Measurements from ENCODE around the gene SLC2A4.
"Not testable (repeated sequence)": the region's sequence is repeated elsewhere in the genome, so short reads cannot be mapped to it uniquely, and the experiment has no call there.

Gene SLC2A4

DNA sequence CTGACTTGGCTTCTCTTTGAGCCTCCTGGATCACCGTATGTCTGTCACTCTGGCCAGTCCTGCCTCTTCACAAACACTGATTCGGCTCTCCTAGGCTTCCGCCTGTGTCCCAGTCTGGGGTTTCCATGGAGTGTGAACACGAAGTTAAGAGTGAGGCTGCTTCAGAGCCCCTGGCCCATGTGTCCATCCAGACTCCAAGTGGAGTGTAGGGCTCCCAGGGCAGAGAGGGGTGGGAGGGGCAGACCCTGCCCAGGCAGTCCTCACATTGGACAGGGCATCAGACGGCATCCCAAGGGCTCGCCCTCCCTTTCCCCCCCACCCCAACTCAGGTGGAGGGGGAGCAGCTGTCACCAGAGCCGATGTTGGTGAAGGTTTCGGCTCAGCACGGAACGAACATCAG, 37.7 kb upstream of the SLC2A4 start:
- not testable (repeated sequence) for H3K27me3 ChIP-seq (ENCODE audit: control insufficient read depth in 1 of 2, insufficient read depth in 1 of 2, low read length in 2 of 2); H2AFZ ChIP-seq (ENCODE audit: low read depth, low read length); H3K14ac ChIP-seq (ENCODE audit: low read length in 2 of 2); H2BK120ac ChIP-seq (ENCODE audit: low read depth, low read length); H2AK5ac ChIP-seq (ENCODE audit: low read length, severe bottlenecking); H3K23ac ChIP-seq (ENCODE audit: low read length in 2 of 2); H3K27ac ChIP-seq (ENCODE audit: low read length, poor library complexity, severe bottlenecking); H3K4ac ChIP-seq (ENCODE audit: low read depth in 1 of 2, low read length in 2 of 2); H2BK15ac ChIP-seq (ENCODE audit: low read depth, poor library complexity, severe bottlenecking); H3K4me2 ChIP-seq (ENCODE audit: low read length, poor library complexity, severe bottlenecking); DNase-seq; H2BK12ac ChIP-seq (ENCODE audit: low read length in 2 of 2); H3K18ac ChIP-seq (ENCODE audit: low read depth in 1 of 2, low read length in 2 of 2); H3K9me3 ChIP-seq (ENCODE audit: control insufficient read depth, low read length); H4K91ac ChIP-seq (ENCODE audit: low read length); H2BK5ac ChIP-seq (ENCODE audit: low read depth, low read length, poor library complexity, severe bottlenecking)
- Histone ChIP-seq H3K9ac (ENCODE audit: low read length) (peak overlapping the region; percentile 97), H4K8ac (ENCODE audit: low read length) (peak overlapping the region; percentile 51), H3K4me3 (ENCODE audit: insufficient read depth in 1 of 2, low read depth in 1 of 2, low read length in 2 of 2) (peak overlapping the region in 1 of 2 experiments; percentile 89), H3K4me1 (ENCODE audit: control insufficient read depth, insufficient read depth, low read depth, low read length) (peaks cover 16% of the 10 kb centered on the region), H3K36me3 (ENCODE audit: control insufficient read depth in 1 of 2, insufficient read depth in 2 of 2, low read depth in 1 of 2, low read length in 2 of 2) (peaks cover 32 to 47% of the 10 kb centered on the region in 2 experiments), H3K79me1 (replicated peaks; ENCODE audit: low read length, poor library complexity, severe bottlenecking) (peaks cover 14% of the 10 kb centered on the region)
- 88% methylated on average over 10 of the region's 10 CpGs for WGBS

DNA sequence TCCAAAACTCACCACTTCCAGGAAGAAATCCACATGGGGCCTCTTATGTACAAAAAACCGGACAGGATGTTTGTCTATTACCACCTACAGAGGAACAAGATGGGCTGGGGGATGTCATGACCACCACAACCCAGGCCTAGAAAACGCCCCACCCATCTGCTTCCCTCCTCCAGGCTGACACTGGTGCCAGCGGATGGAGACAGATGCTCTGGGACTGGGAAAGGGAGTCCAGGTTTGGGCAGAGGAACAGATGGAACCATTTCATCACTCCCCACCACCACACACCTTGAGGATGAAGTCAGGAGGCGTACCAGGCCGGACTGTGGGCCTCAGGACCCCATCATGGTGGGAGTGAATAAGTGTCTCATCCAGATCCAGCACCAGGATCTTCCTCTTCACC, 34.7 kb upstream of the SLC2A4 start:
- no peak overlapping the region for H3K4ac ChIP-seq (ENCODE audit: low read depth in 1 of 2, low read length in 2 of 2)
- peaks cover 13% of the 10 kb centered on the region for H3K79me1 ChIP-seq (replicated peaks; ENCODE audit: low read length, poor library complexity, severe bottlenecking)
- H3K27me3 ChIP-seq (ENCODE audit: control insufficient read depth in 1 of 2, insufficient read depth in 1 of 2, low read length in 2 of 2), result no peaks in the 10 kb centered on the region
- H4K8ac ChIP-seq (ENCODE audit: low read length), result no peak overlapping the region
- no peak for DNase-seq
- no peak overlapping the region for H3K14ac ChIP-seq (ENCODE audit: low read length in 2 of 2)
- no peak overlapping the region for H3K23ac ChIP-seq (ENCODE audit: low read length in 2 of 2)
- H3K4me2 ChIP-seq (ENCODE audit: low read length, poor library complexity, severe bottlenecking), result no peak overlapping the region
- no peak overlapping the region for H2BK5ac ChIP-seq (ENCODE audit: low read depth, low read length, poor library complexity, severe bottlenecking)
- no peak overlapping the region for H2BK12ac ChIP-seq (ENCODE audit: low read length in 2 of 2)
- no peak overlapping the region for H4K91ac ChIP-seq (ENCODE audit: low read length)
- H3K18ac ChIP-seq (ENCODE audit: low read depth in 1 of 2, low read length in 2 of 2), result no peak overlapping the region
- H2AFZ ChIP-seq (ENCODE audit: low read depth, low read length), result no peak overlapping the region
- H3K4me1 ChIP-seq (ENCODE audit: control insufficient read depth, insufficient read depth, low read depth, low read length), result peaks cover 19% of the 10 kb centered on the region
- peak overlapping the region; percentile 12 for H3K9ac ChIP-seq (ENCODE audit: low read length)
- H2BK15ac ChIP-seq (ENCODE audit: low read depth, poor library complexity, severe bottlenecking), result no peak overlapping the region
- H3K4me3 ChIP-seq (ENCODE audit: insufficient read depth in 1 of 2, low read depth in 1 of 2, low read length in 2 of 2), result no peak overlapping the region
- H3K9me3 ChIP-seq (ENCODE audit: control insufficient read depth, low read length), result no peaks in the 10 kb centered on the region
- 96% methylated on average over 3 of the region's 5 CpGs for WGBS
- peaks cover 23 to 30% of the 10 kb centered on the region in 2 experiments for H3K36me3 ChIP-seq (ENCODE audit: control insufficient read depth in 1 of 2, insufficient read depth in 2 of 2, low read depth in 1 of 2, low read length in 2 of 2)
- no peak overlapping the region for H2AK5ac ChIP-seq (ENCODE audit: low read length, severe bottlenecking)
- H2BK120ac ChIP-seq (ENCODE audit: low read depth, low read length), result no peak overlapping the region
- no peak overlapping the region for H3K27ac ChIP-seq (ENCODE audit: low read length, poor library complexity, severe bottlenecking)

- Histone ChIP-seq H3K36me3 (ENCODE audit: control insufficient read depth in 1 of 2, insufficient read depth in 2 of 2, low read depth in 1 of 2, low read length in 2 of 2) (peaks cover 22 to 29% of the 10 kb centered on the region in 2 experiments), H3K4me3 (ENCODE audit: insufficient read depth in 1 of 2, low read depth in 1 of 2, low read length in 2 of 2) (no peak overlapping the region), H2AK5ac (ENCODE audit: low read length, severe bottlenecking) (no peak overlapping the region), H3K9me3 (ENCODE audit: control insufficient read depth, low read length) (no peaks in the 10 kb centered on the region), H3K18ac (ENCODE audit: low read depth in 1 of 2, low read length in 2 of 2) (no peak overlapping the region), H2BK15ac (ENCODE audit: low read depth, poor library complexity, severe bottlenecking) (no peak overlapping the region), H4K91ac (ENCODE audit: low read length) (no peak overlapping the region), H3K27ac (ENCODE audit: low read length, poor library complexity, severe bottlenecking) (no peak overlapping the region), H3K4me2 (ENCODE audit: low read length, poor library complexity, severe bottlenecking) (no peak overlapping the region), H2BK12ac (ENCODE audit: low read length in 2 of 2) (no peak overlapping the region), H2BK5ac (ENCODE audit: low read depth, low read length, poor library complexity, severe bottlenecking) (no peak overlapping the region), H3K23ac (ENCODE audit: low read length in 2 of 2) (peak overlapping the region in 1 of 2 experiments; percentile 41), H3K27me3 (ENCODE audit: control insufficient read depth in 1 of 2, insufficient read depth in 1 of 2, low read length in 2 of 2) (no peaks in the 10 kb centered on the region), H2BK120ac (ENCODE audit: low read depth, low read length) (no peak overlapping the region), H3K4me1 (ENCODE audit: control insufficient read depth, insufficient read depth, low read depth, low read length) (peaks cover 16% of the 10 kb centered on the region), H3K14ac (ENCODE audit: low read length in 2 of 2) (no peak overlapping the region), H2AFZ (ENCODE audit: low read depth, low read length) (no peak overlapping the region), H4K8ac (ENCODE audit: low read length) (peak overlapping the region; percentile 40), H3K9ac (ENCODE audit: low read length) (peak overlapping the region; percentile 43), H3K79me1 (replicated peaks; ENCODE audit: low read length, poor library complexity, severe bottlenecking) (peaks cover 11% of the 10 kb centered on the region), H3K4ac (ENCODE audit: low read depth in 1 of 2, low read length in 2 of 2) (no peak overlapping the region)
- 90% methylated on average over 4 of the region's 4 CpGs for WGBS
- no peak for DNase-seq
Measured at GRCh38 chr17:7248796-7249195, 32.7 kb upstream of the SLC2A4 start.

DNA sequence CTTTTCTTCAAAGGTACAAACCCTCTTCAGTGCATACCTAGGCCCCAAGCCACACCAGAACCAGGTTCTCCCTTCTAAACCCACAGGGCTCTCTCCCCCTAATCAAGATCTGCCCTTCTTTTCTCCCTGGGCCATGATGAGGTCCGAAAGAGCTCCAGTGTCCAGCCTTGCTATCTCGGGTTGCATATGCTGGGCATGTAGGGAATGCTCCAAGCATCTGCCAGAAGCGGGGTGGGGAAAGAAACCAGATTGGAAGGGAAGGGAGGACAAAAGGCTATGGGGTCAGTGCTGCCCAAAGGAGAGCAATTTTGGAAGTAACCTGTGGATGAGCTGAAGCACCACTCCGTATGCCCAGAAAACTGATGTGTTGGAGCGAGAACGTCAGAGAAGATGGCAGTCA, 32.3 kb upstream of the SLC2A4 start:
- Histone ChIP-seq H4K91ac (ENCODE audit: low read length) (no peak overlapping the region), H3K9me3 (ENCODE audit: control insufficient read depth, low read length) (no peaks in the 10 kb centered on the region), H3K18ac (ENCODE audit: low read depth in 1 of 2, low read length in 2 of 2) (no peak overlapping the region), H2BK5ac (ENCODE audit: low read depth, low read length, poor library complexity, severe bottlenecking) (no peak overlapping the region), H3K27me3 (ENCODE audit: control insufficient read depth in 1 of 2, insufficient read depth in 1 of 2, low read length in 2 of 2) (no peaks in the 10 kb centered on the region), H3K23ac (ENCODE audit: low read length in 2 of 2) (no peak overlapping the region), H3K4me2 (ENCODE audit: low read length, poor library complexity, severe bottlenecking) (no peak overlapping the region), H4K8ac (ENCODE audit: low read length) (no peak overlapping the region), H2AK5ac (ENCODE audit: low read length, severe bottlenecking) (no peak overlapping the region), H2BK15ac (ENCODE audit: low read depth, poor library complexity, severe bottlenecking) (no peak overlapping the region), H2BK12ac (ENCODE audit: low read length in 2 of 2) (no peak overlapping the region), H3K4me1 (ENCODE audit: control insufficient read depth, insufficient read depth, low read depth, low read length) (peaks cover 15% of the 10 kb centered on the region), H3K36me3 (ENCODE audit: control insufficient read depth in 1 of 2, insufficient read depth in 2 of 2, low read depth in 1 of 2, low read length in 2 of 2) (peaks cover 19 to 28% of the 10 kb centered on the region in 2 experiments), H3K9ac (ENCODE audit: low read length) (peak overlapping the region; percentile 43), H2BK120ac (ENCODE audit: low read depth, low read length) (no peak overlapping the region), H3K27ac (ENCODE audit: low read length, poor library complexity, severe bottlenecking) (no peak overlapping the region), H2AFZ (ENCODE audit: low read depth, low read length) (no peak overlapping the region), H3K4ac (ENCODE audit: low read depth in 1 of 2, low read length in 2 of 2) (no peak overlapping the region), H3K79me1 (replicated peaks; ENCODE audit: low read length, poor library complexity, severe bottlenecking) (peaks cover 11% of the 10 kb centered on the region), H3K4me3 (ENCODE audit: insufficient read depth in 1 of 2, low read depth in 1 of 2, low read length in 2 of 2) (peak overlapping the region in 1 of 2 experiments; percentile 14), H3K14ac (ENCODE audit: low read length in 2 of 2) (no peak overlapping the region)
- 92% methylated on average over 6 of the region's 6 CpGs for WGBS
- DNase-seq, result no peak

Measured in mesenchymal stem cell (in vitro differentiated cells and primary cell).